ENCODE data around the gene ABLIM3. TPM values are rescaled to one million over a fixed set of nuclear protein-coding genes. Genes with fewer than 3 reads are reported as not detected.

The ABLIM3 gene
- total and polyA plus RNA-seq, 4 donors, result 8.0 to 54.2 (median 33.6) TPM

DNA sequence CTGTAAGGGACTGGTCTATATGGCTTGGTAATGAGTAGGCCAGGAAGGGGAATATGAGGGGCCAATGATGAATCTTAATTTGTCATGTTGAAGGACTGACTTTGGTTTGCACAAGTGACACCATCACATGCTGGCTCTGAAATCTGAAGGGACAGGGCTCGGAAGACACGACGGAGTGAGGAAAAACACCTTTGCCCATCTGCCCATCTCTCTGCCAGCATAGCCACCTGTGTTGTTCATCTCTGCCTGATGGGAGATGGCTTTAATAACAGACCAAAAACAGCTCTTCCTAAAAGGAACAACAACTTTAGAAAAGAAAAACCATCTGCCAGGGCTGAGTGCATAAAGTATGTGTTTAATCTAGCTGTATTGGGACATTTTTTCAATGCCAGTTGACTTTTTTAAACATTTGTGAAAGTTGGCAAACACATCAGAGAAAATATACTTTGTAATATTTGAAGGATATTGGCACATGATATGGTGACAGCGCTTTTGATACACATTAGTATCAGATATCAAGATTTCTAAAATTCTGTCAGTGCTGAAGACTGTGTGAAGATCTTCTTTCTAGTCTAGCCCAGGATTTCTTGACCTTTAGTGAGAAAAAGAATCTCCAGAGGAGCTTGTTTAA is 27.1 kb downstream of the ABLIM3 start:
- WGBS, 2 donors, result 85 to 90% methylated on average over 4 of the region's 4 CpGs
- Histone ChIP-seq H3K36me3 (ENCODE audit: control insufficient read depth in 4 of 4, insufficient read depth in 4 of 4, low read length in 4 of 4) (peaks cover 0 to 4% (median 2%) of the 10 kb centered on the region in 4 donors), H3K27ac (ENCODE audit: low read depth in 1 of 2, low read length in 1 of 2) (no peak overlapping the region), H3K9me3 (ENCODE audit: control insufficient read depth in 4 of 4, insufficient read depth in 3 of 4, low read length in 3 of 4) (no peaks in the 10 kb centered on the region), H3K9ac (ENCODE audit: insufficient read depth in 1 of 2, low read length in 2 of 2) (no peak overlapping the region), H3K4me1 (ENCODE audit: control insufficient read depth in 5 of 5, insufficient read depth in 5 of 5, low read length in 5 of 5) (peaks cover 4 to 23% (median 19%) of the 10 kb centered on the region in 5 donors), H3K27me3 (ENCODE audit: control insufficient read depth in 3 of 3, insufficient read depth in 3 of 3, low read length in 2 of 3) (no peaks in the 10 kb centered on the region), H3K4me3 (no peak overlapping the region)
- TF ChIP-seq, protein P1, sequence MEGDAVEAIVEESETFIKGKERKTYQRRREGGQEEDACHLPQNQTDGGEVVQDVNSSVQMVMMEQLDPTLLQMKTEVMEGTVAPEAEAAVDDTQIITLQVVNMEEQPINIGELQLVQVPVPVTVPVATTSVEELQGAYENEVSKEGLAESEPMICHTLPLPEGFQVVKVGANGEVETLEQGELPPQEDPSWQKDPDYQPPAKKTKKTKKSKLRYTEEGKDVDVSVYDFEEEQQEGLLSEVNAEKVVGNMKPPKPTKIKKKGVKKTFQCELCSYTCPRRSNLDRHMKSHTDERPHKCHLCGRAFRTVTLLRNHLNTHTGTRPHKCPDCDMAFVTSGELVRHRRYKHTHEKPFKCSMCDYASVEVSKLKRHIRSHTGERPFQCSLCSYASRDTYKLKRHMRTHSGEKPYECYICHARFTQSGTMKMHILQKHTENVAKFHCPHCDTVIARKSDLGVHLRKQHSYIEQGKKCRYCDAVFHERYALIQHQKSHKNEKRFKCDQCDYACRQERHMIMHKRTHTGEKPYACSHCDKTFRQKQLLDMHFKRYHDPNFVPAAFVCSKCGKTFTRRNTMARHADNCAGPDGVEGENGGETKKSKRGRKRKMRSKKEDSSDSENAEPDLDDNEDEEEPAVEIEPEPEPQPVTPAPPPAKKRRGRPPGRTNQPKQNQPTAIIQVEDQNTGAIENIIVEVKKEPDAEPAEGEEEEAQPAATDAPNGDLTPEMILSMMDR (IDR thresholded peaks at IDR 0.05; ENCODE audit: control extremely low read depth, extremely low read depth), result no peak
- ATAC-seq (ENCODE audit: insufficient read depth, low FRiP score) (no peak), DNase-seq (peak in 2 of 3 donors; percentile 61 to 63)

DNA sequence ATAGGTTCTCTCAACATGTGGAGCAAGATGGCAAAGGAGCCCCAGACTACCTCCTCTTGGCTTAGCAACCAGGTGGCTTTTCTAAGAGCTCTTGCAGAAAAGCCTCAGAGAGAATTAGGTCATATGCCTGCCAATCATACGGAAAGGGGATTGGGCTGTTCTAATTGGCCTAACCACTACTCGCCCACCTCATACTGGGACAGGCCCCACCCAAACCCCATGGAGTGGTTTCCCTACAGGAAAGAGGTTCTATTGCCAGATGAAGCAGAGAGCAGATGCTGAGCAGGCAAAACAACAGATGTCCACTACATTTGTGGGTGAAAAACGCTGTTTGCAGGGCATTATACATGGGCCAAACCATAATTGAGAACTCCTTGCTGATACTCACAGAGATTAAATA is 29.0 kb downstream of the ABLIM3 start:
- TF ChIP-seq, protein P1 (IDR thresholded peaks at IDR 0.05; ENCODE audit: control extremely low read depth, extremely low read depth), result no peak
- H3K9me3 ChIP-seq (ENCODE audit: control insufficient read depth in 4 of 4, insufficient read depth in 3 of 4, low read length in 3 of 4), result no peaks in the 10 kb centered on the region
- peaks cover 0 to 36% (median 31%) of the 10 kb centered on the region in 5 donors for H3K4me1 ChIP-seq (ENCODE audit: control insufficient read depth in 5 of 5, insufficient read depth in 5 of 5, low read length in 5 of 5)
- H3K36me3 ChIP-seq (ENCODE audit: control insufficient read depth in 4 of 4, insufficient read depth in 4 of 4, low read length in 4 of 4), result peaks cover 0 to 4% (median 2%) of the 10 kb centered on the region in 4 donors
- no peak overlapping the region for H3K4me3 ChIP-seq
- no peak overlapping the region for H3K9ac ChIP-seq (ENCODE audit: insufficient read depth in 1 of 2, low read length in 2 of 2)
- DNase-seq (no peak), ATAC-seq (ENCODE audit: insufficient read depth, low FRiP score) (no peak)
- WGBS, 2 donors, result 76 to 85% methylated on average over 3 of the region's 3 CpGs
- H3K27me3 ChIP-seq (ENCODE audit: control insufficient read depth in 3 of 3, insufficient read depth in 3 of 3, low read length in 2 of 3), result no peaks in the 10 kb centered on the region
- no peak overlapping the region for H3K27ac ChIP-seq (ENCODE audit: low read depth in 1 of 2, low read length in 1 of 2)

DNA sequence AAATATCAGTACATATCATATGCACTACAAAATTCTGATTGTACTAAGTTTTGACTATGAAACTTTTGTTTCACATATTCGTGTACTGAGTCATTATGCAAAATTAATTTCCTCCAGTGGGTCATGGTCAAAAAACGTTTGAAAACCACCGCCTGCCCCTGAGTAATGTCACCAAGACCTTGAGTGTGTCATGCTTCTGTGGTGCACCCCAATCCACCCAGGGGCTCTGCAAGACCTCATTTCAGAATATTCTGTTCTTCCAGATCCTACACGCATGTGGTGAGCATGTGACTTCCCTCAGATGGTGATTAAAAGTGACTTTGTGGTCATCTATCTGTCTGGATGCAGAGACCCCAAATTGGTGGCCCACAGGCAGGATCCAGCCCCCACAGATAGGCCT is 31.0 kb downstream of the ABLIM3 start:
- peaks cover 6 to 45% (median 33%) of the 10 kb centered on the region in 5 donors for H3K4me1 ChIP-seq (ENCODE audit: control insufficient read depth in 5 of 5, insufficient read depth in 5 of 5, low read length in 5 of 5)
- H3K27ac ChIP-seq (ENCODE audit: low read depth in 1 of 2, low read length in 1 of 2), result peak overlapping the region in 1 of 2 donors; percentile 52
- no peak overlapping the region for H3K9ac ChIP-seq (ENCODE audit: insufficient read depth in 1 of 2, low read length in 2 of 2)
- H3K4me3 ChIP-seq, result no peak overlapping the region
- no peaks in the 10 kb centered on the region for H3K27me3 ChIP-seq (ENCODE audit: control insufficient read depth in 3 of 3, insufficient read depth in 3 of 3, low read length in 2 of 3)
- WGBS, 2 donors, result 68 to 72% methylated on average over 4 of the region's 4 CpGs
- no peak for DNase-seq
- H3K36me3 ChIP-seq (ENCODE audit: control insufficient read depth in 4 of 4, insufficient read depth in 4 of 4, low read length in 4 of 4), result peaks cover 0 to 4% (median 0%) of the 10 kb centered on the region in 4 donors
- TF ChIP-seq, protein P1 (IDR thresholded peaks at IDR 0.05; ENCODE audit: control extremely low read depth, extremely low read depth), result no peak
- no peaks in the 10 kb centered on the region for H3K9me3 ChIP-seq (ENCODE audit: control insufficient read depth in 4 of 4, insufficient read depth in 3 of 4, low read length in 3 of 4)
- no peak for ATAC-seq (ENCODE audit: insufficient read depth, low FRiP score)
